ENCODE measurements around the gene GALR3.

DNA sequence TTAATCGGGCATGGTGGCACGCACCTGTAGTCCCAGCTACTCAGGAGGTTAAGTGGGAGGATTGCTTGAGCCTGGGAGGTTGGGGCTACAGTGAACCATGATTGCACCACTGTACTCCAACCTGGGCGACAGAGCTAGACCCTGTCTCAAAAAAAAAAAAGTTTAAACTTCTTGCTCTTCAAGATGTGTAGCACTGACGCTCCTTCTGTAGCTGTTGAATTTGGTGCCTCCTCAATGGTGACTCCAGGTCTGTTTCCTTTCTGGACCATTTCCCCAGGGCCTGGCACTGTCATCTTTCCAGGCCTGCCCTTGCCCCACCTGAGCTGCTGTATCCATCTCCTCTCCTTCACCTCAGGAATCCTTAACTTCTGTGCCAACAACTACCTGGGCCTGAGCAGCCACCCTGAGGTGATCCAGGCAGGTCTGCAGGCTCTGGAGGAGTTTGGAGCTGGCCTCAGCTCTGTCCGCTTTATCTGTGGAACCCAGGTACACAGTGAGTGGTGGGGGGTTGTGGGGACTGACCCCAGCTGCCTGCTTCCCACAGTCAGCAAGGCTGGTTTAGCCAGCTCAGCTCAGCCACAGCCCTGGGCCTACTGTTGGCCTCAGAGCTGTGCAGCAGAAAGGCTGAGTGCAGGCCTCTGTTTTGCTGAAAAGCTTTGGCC lies 13.4 kb upstream of the GALR3 start:
- TF ChIP-seq CTCF (IDR thresholded peaks at IDR 0.05; ENCODE audit: insufficient read depth, low read depth, low read length) (no peak), EZH2 (IDR thresholded peaks at IDR 0.05; ENCODE audit: insufficient read depth, low read length) (no peak)

Measured in astrocyte (in vitro differentiated cells and primary cell).